HCEC 1CT (cell line): ENCODE results near the gene CUX1.
"Not testable (repeated sequence)": the region's sequence is repeated elsewhere in the genome, so short reads cannot be mapped to it uniquely, and the experiment has no call there.

ENCODE experiments used
- DNase-seq: peaks from one replicate; pipeline ENCODE4 v3.0.0-alpha.2; 2017

The CUX1 gene

GRCh38 chr7:102154425-102154824, 337.0 kb downstream of the CUX1 start:
- DNase-seq = no peak

- no peak for DNase-seq
These were observed 338.5 kb downstream of the CUX1 start for GRCh38 chr7:102155821-102156441.

GRCh38 chr7:102156867-102157266, 339.4 kb downstream of the CUX1 start:
- DNase-seq = no peak

GRCh38 chr7:102165136-102165535, 347.7 kb downstream of the CUX1 start:
- DNase-seq = no peak

GRCh38 chr7:102167254-102167653, 349.8 kb downstream of the CUX1 start:
- DNase-seq = no peak

- DNase-seq = no peak
These were observed 352.4 kb downstream of the CUX1 start for GRCh38 chr7:102169651-102170392.

GRCh38 chr7:102170393-102170970, 353.1 kb downstream of the CUX1 start:
- DNase-seq = no peak

GRCh38 chr7:102173669-102174068, 356.2 kb downstream of the CUX1 start:
- DNase-seq = no peak

GRCh38 chr7:102175423-102176170, 358.2 kb downstream of the CUX1 start:
- DNase-seq = no peak

GRCh38 chr7:102178410-102178809, 361.0 kb downstream of the CUX1 start:
- no peak for DNase-seq

- no peak for DNase-seq
These were observed 363.3 kb downstream of the CUX1 start for GRCh38 chr7:102180727-102181126.

GRCh38 chr7:102181517-102181916, 364.1 kb downstream of the CUX1 start:
- DNase-seq = no peak

GRCh38 chr7:102182016-102182415, 364.6 kb downstream of the CUX1 start:
- no peak for DNase-seq

- not testable (repeated sequence) for DNase-seq
These were observed 366.4 kb downstream of the CUX1 start for GRCh38 chr7:102183848-102184247.

- no peak for DNase-seq
These were observed 366.9 kb downstream of the CUX1 start for GRCh38 chr7:102184303-102184702.

GRCh38 chr7:102185796-102186195, 368.4 kb downstream of the CUX1 start:
- no peak for DNase-seq

GRCh38 chr7:102186306-102186705, 368.9 kb downstream of the CUX1 start:
- DNase-seq = no peak

GRCh38 chr7:102188746-102189145, 371.3 kb downstream of the CUX1 start:
- DNase-seq = no peak

GRCh38 chr7:102189756-102190155, 372.3 kb downstream of the CUX1 start:
- no peak for DNase-seq

- no peak for DNase-seq
These were observed 373.4 kb downstream of the CUX1 start for GRCh38 chr7:102190776-102191350.

- no peak for DNase-seq
These were observed 374.3 kb downstream of the CUX1 start for GRCh38 chr7:102191556-102192379.

GRCh38 chr7:102192790-102193189, 375.4 kb downstream of the CUX1 start:
- no peak for DNase-seq
